NK-92 (cell line): ENCODE results near the gene TGM1.
A peak's percentile ranks its signal among the peaks of the same experiment; 100 is the strongest.
"Not testable (repeated sequence)": the region's sequence is repeated elsewhere in the genome, so short reads cannot be mapped to it uniquely, and the experiment has no call there.

ENCODE experiments used
- DNase-seq: peaks from one replicate; lab custom pipeline; 2025; ENCODE audit not compliant: unreplicated experiment; lab: John Stamatoyannopoulos, UW

The TGM1 gene

DNA sequence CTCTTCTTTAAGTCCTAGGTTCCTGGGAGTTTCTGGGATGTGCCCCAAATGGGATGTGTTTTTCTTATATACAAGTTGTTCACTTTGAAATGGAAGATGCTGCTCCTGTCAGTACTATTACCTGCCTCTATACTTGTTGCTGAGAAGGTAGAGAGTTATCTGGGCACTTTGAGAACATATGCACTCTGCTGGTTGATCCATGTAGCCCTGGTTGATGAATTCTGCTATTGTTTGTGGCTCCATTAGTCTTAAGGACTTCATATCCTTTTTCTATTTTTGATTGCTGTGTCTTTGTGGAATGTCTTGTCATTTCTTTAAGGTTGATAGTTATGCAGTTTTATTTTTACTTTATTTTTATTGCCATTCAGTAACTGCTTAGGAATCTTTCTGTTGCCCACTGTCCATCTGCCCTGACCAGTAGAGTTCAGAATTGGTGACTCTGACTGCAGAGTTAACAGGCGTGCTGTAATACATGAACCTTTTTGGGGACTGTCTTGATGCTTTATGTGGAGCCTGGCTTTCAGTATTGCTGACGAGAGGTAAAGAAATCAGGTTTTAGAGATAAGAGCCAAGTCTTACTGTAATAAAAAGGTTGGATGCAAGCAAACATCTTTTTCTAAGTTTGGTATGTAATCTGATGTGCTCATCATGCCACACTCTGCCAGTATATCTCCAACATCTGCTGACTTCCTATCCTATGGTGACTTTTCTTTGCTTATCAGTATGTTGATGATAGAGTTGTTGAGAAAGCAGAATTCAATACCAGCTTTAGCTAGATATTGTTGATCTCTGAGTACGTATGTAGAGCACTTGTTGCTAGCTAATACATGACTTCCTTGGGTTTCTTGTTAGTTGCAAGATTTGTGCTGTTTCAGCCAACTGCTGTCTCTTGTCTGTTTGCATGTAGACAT lies 28.6 kb downstream of the TGM1 start:
- no peak for DNase-seq

DNA sequence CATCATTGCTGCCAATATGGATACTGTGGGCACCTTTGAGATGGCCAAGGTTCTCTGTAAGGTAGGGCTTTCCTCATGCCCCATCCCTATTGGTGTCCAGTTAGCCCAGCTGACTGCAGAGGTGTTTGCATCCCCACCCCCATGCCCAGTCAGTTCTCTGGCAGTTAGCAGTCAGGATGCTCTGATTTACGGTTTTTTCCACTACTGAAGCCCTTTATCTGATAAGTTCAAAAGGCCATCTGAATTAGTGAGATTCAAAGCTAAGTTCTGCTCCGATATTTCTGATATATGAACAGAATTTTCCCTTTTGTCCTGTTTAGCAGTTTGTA lies 29.5 kb downstream of the TGM1 start:
- no peak for DNase-seq

DNA sequence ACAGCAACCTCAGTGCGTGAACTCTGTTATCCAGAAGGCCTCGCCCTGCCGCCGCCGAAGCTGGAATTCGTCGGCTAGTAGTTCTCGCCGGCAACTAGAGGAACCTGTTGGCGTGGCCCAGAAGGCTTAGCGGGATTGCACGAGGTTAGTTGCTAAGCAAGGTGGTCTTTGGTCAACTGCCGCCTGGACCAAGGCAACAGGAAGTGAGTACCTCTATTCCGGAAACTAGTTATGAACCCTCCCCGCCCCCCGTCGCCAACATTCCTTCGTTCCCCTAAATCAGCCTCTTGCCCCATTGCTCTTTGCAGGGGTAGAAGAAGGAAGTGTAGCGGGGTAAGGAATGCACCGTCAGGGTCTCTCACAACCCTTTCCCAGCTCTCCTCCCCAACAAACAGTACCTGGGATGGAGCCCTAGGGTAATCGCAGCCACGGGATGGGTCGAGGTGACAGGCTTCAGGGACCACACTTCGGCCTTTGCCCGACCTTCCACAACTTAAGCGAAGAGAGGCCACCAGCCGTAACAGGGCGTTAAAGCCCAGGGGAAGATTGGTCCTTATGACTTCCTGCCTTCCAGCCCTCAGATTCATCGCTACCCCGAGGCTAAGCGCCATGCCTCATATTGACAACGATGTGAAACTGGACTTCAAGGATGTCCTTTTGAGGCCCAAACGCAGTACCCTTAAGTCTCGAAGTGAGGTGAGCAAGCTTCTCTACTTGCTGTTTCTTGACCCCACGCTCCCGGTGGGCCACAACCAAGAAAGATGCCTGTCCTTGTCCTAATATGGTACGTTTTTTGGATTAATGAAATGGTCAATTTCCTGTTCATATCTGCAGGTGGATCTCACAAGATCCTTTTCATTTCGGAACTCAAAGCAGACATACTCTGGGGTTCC lies 30.1 kb downstream of the TGM1 start, which contains the start of gene GMPR2:
TSS of gene GMPR2 (plus strand) at position 285 of the 893 bp plus-strand sequence. CDS start at position 610, 325 bp downstream.
- DNase-seq: no peak

DNA sequence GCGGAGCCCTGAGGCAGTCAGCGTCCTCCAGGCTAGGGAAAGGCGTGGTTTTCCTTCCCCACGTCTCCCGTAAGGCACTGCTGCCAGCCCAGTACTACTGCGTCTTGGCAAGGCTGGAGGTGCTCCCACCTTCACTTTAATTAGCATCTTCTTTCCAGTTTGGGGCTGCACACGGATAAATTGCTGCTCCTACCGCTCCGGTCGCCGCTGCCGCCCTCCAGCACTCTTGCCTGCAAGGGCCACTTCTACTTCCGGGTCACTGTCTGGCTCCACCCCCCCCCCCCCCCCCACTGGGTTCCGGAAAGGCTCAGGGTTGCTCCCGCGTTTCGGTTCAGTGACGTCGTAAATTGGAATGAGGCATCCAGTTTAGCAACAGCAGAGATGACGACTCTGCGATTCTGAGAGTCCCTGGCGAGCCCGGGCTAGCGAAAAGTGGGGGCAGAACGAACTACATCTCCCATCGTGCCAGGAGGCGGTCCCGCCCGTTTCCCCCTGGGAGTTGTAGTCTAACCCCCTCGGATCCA lies 30.8 kb downstream of the TGM1 start, which contains the start of gene NEDD8:
TSS of gene NEDD8 (minus strand) at position 247 of the 524 bp plus-strand sequence. CDS start at position 147, 100 bp downstream.
- peak; percentile 30 for DNase-seq

DNA sequence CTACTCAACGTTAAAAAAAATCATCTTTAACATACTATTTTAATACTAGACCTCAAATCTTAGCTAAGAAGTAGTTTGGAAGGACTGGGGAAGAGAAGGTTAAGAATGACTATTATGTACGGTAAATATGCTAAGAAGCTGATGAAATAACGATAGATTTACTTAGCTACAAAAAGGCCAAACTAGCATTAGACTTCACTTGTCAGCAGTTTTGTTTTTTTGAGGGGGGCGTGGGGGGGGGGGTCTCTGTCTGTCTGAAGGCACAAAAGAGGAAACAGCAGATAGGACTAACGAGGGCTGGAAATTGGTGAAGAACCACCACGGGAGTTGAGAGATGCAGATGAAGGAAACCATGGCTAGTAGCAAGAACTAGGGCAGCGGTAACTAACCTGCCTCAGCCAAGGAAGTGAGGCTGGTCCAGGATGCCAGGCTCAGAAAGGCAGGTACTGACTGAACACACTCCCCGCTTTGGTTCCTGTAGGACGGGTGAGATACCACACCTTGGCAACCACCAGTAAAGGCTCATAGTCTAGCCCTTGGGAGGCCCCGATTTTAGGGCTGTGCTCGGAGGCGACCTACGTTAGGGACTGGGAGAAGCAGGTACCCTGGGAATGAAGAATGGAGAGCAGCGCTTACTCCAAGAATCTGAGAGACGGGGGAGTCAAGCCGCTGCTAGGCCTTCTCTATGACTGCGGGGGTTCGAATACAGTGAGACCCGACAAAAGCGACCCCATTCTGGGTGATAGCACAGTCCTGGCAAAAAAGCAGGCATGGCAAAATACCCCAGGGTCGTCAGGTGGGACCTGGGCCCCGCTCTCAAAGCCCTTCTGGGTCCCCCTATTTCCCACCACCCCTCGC lies 31.5 kb downstream of the TGM1 start:
- DNase-seq: no peak

DNA sequence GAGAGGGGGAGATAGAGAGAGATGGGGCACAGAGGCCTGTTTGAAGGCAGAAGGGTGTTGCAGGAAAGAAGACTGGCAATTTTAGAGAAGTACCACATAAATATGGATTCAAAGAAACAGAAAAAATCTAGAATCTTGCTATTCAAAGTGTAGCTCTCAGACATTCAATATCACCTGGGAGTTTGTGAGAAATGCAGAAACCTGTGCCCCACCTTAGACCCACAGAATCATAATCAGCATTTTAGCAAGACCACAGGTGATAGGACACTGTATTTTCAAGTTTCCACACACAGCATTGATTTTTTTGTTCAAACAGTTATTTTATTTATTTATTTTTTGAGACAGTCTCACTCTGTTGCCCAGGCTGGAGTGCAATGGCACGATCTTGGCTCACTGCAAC lies 34.1 kb downstream of the TGM1 start:
- DNase-seq: no peak

DNA sequence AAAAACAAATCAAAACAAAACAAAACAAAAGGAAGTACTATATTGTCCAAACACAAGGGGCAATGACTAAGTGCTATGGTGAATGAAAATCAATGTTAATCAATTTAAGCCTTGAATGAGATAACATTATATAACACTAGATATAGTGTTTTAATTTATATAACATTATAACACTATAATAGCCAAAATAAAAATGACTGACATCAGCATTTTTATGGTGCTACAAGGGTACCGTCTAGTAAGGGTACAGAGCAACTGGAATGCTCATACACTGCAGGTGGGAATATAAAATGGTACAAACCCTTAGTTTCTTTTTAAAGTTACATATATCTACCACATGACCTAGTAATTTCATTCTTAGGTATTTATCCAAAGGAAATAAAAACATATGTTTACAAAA lies 36.5 kb downstream of the TGM1 start:
- no peak for DNase-seq

DNA sequence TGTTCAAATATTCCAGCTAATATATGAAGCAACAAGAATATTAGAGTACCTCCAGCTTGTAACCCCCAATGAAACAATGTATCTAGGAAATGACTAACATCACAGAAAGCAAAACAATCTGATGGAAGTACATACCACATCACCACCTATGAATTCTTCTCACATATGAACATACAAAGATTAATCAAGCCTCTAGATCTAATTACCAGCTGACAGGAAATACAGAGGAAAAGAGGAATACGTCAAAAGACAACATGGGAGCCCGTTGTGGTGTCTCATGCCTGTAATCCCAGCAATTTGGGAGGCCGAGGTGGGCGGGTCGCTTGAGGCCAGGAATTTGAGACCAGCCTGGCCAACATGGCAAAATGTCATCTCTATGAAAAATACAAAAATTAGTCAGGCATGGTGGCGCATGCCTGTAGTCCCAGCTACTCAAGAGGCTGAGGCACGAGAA lies 38.3 kb downstream of the TGM1 start:
- DNase-seq: no peak

DNA sequence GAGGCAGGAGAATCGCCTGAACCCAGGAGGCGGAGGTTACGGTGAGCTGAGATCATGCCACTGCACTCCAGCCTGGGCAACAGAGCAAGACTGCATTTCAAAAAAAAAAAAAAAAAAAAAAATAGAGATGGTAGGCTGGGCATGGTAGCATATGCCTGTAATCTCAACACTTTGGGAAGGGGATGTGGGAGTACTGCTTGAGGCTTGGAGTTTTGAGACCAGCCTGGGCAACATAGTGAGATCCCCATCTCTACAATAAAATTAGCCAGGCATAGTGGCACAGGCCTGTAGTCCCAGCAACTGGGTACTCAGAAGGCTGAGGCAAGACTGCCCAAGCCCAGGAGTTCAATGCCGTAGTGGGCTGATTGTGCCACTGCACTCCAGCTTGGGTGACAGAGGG lies 40.0 kb downstream of the TGM1 start:
- not testable (repeated sequence) for DNase-seq

DNA sequence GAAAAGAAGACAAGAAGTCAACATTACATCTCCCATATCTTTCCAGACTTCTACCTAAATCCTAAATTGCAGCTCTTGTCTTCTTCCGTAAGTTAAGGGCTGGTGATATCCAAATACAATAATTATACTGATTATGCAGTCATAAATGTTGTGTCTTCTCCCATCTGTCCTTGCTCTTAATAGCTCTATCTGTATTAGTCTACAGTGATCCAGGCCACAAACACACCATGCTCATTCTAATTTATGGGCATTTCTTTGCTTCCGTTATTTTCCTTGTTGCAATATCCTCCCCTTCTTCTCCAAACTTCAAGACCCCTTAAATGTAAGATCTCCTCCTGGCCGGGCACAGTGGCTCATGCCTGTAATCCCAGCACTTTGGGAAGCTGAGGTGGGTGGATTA lies 43.5 kb downstream of the TGM1 start:
- no peak for DNase-seq

DNA sequence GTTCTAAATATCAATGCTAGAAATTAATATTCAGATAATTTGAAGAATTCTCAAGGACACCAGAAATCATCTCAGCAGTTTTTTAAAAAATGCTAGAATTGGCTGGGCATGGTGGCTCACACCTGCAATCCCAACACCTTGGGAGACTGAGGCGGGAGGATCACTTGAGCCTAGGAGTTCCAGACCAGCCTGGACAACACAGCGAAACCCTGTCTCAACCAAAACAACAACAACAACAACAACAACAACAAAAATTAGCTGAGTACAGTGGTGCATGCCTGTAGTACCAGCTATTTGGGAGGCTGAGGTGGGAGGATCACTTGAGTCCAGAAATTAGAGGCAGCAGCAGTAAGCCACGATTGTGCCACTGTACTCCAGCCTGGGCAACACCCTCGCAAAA lies 43.9 kb downstream of the TGM1 start:
- DNase-seq: no peak

DNA sequence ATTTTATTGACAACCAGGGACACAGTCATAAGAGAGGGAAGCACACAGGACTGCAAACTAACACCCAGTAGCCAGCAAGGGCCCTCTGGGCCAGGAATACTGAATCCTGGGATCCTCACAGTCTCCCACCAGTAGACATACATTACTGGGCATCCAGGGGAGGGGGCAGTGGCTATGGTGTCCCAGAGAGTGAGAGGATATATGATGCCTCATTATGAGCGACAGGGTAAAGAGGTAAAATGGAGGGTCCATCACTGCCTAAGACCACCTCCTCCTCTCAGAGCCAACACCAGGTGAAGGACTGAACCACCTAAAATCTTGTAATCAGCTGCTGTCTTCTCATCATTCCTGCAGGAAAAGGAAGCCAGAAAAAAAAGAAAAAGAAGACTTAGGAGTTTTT lies 46.1 kb downstream of the TGM1 start:
- not testable (repeated sequence) for DNase-seq

DNA sequence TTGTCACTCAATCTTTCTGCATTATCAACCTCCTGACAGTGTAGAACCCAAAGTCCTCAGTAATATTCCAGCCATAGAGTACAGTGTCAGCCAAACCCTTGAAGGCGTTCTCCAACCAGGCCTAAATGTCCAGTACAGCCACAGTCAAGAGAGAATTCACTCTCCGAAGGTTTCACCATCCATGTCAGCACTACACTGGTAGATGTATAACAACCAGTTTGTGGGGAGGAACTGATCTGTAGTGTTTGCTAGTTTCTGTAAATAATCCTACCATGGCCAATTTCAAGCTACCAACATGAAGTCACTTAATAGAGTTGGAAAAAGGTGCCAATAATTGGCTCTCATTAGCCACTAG lies 46.7 kb downstream of the TGM1 start:
- DNase-seq: no peak

DNA sequence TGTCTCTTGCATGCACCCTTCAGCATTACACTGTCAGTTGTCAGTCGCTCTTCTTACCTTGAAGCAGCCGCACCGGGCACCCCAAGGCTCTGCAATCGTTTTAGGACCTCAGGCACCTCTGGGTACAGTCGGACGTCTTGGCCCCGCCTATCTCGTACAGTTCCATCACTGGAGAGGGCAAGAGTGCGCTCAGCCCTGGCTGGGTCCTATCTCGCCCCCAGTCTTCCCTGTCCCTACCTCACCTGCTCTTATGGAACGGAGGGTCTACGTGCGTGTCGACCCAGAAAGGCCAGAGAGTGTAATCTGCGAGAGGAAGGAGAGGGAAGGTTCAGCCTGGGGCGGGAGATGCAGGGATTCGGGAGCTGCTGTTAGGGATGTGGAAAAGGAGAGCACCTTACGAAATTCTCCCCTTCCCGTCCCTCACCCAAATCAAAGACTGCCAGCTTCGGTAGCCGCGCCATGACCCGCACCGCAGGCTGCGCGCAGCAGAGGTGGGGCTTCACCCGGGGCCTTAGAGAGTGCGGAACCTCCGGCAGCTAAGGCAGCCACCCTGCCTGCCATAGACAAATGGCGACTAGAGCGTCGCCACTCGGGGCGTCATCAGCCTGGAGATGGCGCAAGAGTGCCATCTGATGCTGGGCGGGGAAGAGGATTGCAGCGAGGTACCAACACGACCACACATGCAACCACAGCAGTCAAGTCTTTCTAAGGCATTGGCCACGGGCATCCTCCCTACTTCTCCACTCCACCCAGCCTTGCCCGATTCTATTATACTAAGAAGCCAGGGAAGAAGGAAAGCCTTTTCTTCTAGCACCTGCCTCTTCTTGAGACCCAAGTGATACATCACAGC lies 47.3 kb downstream of the TGM1 start, which contains the start of gene MDP1:
TSS of gene MDP1 (minus strand) at position 572 of the 850 bp plus-strand sequence. CDS start at position 461, 111 bp downstream.
- no peak for DNase-seq

DNA sequence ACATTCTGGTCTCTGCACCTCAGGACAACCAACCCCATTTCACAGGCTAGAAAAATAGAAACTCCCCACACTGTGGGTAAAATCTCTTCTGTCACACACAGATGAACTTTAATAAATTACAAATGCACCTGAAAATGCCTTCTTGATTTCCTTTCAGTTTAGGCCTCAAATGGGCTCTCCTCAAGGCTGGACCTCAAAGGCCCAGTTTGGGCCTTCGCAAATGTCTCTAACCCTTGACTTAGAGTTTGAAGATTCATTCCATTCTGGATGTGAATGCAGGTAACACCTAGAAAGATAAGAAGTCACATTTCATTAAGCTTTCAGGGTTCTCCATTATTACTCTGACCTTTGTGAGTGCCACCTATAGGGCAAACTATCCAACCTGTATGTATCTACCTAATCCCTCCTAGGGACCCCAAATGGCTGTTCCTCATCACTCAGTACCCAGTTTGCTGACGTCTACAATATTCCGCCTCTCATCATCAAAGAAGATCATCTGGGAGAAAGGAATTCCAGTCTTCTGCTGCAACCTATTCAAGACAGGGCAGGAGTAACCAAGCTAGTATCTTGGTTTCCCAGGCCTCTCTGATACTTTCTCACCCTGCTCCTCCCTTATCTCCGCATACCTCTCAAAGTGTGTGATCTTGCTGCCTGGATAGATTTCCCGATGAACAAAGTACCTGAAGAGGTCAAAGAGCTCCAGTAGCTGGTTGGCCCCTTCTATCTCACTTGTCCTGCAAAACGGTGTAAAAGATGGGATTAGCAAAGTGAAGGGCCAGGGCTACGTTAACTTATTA lies 48.9 kb downstream of the TGM1 start:
- DNase-seq: no peak

DNA sequence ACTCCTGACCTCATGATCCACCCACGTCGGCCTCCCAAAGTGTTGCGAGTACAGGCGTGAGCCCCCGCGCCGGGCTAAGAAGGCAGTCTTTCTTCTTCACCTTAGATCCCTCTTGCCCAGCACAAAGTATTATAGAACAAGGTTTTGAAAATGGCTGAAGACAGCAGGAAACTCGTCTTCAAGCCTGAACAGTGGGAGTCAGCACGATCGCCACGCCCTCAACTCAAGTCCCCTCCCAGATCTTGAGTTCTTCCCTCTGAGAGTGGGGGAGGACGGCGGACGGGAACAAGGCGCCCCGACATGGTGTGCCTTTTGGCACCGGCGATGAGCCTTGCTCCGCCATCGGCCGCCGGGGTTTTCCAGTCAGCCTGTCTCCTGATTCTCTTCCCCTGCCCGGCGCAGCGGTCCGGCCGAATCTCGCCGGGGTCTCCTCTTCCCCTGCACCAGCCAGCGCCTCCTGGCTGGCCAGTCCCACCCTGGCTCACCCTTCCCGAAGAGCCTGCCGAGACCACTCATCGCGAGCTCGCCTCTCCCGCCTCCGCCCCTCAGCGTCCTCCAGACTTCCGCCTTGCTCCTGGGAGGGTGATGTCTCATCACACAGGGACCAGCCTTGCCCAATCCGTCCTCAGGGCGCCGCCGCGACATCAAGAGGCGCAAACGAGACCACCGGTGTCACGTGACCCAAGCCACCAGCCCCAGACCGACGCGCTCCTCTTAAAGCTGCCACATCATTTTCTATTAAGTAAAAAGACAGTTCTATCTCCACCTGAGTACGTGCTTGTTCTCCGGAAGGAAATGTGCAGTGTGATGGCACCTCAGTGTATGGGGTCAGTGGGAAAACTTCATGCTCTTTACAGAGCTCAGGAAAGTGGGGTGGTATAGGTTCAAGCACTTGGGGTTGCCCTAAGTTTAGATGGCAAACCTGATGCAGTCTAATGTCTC lies 49.8 kb downstream of the TGM1 start, which contains the start of gene CHMP4A:
TSS of gene CHMP4A (minus strand) at position 565 of the 942 bp plus-strand sequence. CDS start at position 516, 49 bp downstream.
- DNase-seq: peak; percentile 82

DNA sequence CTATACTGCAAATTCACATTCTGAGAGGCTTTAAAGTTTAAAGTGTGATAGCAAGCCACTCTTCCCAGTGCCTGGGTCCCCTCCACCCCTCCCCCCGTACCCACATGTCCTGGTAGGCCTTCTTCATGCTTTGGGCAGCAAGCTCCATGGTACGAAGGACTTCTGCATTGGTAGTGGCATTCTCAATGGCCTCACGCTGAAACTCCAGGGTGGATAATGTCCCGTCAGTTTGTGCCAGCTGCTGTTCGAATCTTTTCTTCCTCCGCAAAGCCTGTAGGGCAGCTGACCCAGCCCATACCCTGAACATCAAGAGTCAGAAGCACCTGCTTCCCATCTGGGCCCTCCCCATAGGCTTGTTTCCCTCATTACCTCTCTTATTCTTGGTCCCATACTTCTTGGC lies 51.7 kb downstream of the TGM1 start:
- no peak for DNase-seq

DNA sequence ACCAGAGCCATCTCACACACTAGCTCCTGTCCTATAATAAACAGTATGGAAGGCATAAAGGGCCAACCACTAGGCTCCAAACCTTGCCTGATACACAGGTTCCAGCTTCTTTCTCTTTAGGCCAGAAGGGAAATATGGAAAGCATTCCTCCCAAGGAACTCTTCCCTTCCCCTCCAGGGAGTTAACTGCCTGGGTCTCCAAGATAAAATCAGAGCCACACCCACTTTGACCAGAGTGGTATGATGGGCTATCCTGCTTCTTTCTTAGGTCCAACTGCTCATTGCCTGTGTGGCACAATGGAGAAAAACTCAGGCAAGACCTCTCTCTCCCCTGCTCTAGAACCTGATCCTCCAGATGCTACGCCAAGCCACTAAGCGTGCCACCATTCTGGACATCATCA lies 55.4 kb downstream of the TGM1 start:
- DNase-seq: no peak
